ENCODE results near the gene PHC2. TPM values are rescaled to one million over a fixed set of nuclear protein-coding genes. Genes with fewer than 3 reads are reported as not detected.

Gene PHC2
- total and polyA plus RNA-seq, 4 donors, result 79.9 to 311 (median 121) TPM

DNA sequence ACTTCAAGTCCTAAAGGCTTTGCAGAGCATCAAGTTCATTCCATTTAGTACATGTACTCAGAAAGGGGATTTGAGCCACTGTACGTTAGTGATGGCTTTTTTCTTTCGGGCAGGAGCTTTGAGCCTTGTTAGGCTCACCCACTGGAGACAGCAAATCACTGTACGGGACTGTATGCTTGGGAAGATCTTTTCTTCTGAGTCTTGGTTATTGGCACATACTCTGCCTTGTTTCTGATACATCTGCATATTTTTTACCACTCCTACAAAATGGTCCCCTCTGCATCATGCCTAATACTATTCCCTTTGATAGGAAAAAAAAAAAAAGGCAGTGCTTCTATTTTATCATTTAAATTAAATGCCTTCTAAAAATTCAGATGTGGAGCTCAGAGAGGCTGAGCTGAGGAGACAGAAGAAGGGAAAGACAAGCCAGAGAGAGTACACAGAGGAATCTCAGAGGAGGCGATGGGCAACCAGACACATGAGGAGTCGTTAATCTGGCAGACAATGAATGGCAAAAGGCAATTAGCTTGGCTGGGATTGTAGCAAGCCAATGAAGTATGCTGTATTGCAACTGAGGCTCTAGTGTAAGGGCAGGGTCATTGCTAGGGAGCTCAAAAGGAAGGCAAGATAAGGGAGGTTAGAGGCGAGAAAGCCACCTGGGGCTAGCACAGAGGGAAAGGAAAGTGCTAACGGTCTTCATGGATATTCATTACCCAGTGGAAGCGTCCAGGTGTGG is 39.4 kb downstream of the PHC2 start:
- Histone ChIP-seq H3K9ac (ENCODE audit: insufficient read depth in 1 of 2, low read length in 2 of 2) (no peak overlapping the region), H3K27me3 (ENCODE audit: control insufficient read depth in 3 of 3, insufficient read depth in 3 of 3, low read length in 2 of 3) (no peaks in the 10 kb centered on the region), H3K9me3 (ENCODE audit: control insufficient read depth in 4 of 4, insufficient read depth in 3 of 4, low read length in 3 of 4) (peaks cover 0 to 2% (median 0%) of the 10 kb centered on the region in 4 donors), H3K27ac (ENCODE audit: low read depth in 1 of 2, low read length in 1 of 2) (no peak overlapping the region), H3K36me3 (ENCODE audit: control insufficient read depth in 4 of 4, insufficient read depth in 4 of 4, low read length in 4 of 4) (no peaks in the 10 kb centered on the region), H3K4me1 (ENCODE audit: control insufficient read depth in 5 of 5, insufficient read depth in 5 of 5, low read length in 5 of 5) (peaks cover 4 to 29% (median 7%) of the 10 kb centered on the region in 5 donors), H3K4me3 (no peak overlapping the region)
- 89 to 92% methylated on average over 8 of the region's 8 CpGs for WGBS, 2 donors
- no peak for ATAC-seq (ENCODE audit: insufficient read depth, low FRiP score)
- TF ChIP-seq, protein P1, sequence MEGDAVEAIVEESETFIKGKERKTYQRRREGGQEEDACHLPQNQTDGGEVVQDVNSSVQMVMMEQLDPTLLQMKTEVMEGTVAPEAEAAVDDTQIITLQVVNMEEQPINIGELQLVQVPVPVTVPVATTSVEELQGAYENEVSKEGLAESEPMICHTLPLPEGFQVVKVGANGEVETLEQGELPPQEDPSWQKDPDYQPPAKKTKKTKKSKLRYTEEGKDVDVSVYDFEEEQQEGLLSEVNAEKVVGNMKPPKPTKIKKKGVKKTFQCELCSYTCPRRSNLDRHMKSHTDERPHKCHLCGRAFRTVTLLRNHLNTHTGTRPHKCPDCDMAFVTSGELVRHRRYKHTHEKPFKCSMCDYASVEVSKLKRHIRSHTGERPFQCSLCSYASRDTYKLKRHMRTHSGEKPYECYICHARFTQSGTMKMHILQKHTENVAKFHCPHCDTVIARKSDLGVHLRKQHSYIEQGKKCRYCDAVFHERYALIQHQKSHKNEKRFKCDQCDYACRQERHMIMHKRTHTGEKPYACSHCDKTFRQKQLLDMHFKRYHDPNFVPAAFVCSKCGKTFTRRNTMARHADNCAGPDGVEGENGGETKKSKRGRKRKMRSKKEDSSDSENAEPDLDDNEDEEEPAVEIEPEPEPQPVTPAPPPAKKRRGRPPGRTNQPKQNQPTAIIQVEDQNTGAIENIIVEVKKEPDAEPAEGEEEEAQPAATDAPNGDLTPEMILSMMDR (IDR thresholded peaks at IDR 0.05; ENCODE audit: control extremely low read depth, extremely low read depth), result no peak
- no peak for DNase-seq

DNA sequence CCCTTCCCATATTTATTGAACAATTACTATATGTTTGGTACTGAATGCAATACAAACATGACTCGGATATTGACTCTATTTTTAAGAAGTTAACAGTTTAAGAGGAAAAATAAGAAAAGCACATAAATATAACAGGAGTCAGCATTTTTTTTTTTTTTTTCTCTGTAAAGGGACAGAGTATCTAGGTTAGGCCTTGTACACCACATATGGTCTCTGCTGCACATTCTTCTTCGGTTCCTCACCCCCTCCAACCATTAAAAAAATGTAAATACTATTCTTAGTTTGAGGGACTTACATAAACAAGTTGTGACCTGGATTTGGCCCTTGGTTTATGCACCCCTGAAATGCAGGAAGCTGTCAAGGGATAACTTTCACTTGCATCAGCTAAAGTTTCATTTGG is 40.4 kb downstream of the PHC2 start:
- peaks cover 4 to 30% (median 7%) of the 10 kb centered on the region in 5 donors for H3K4me1 ChIP-seq (ENCODE audit: control insufficient read depth in 5 of 5, insufficient read depth in 5 of 5, low read length in 5 of 5)
- ATAC-seq (ENCODE audit: insufficient read depth, low FRiP score), result no peak
- H3K36me3 ChIP-seq (ENCODE audit: control insufficient read depth in 4 of 4, insufficient read depth in 4 of 4, low read length in 4 of 4), result no peaks in the 10 kb centered on the region
- H3K9ac ChIP-seq (ENCODE audit: insufficient read depth in 1 of 2, low read length in 2 of 2), result no peak overlapping the region
- TF ChIP-seq, protein P1 (IDR thresholded peaks at IDR 0.05; ENCODE audit: control extremely low read depth, extremely low read depth), result no peak
- no peak overlapping the region for H3K4me3 ChIP-seq
- H3K27me3 ChIP-seq (ENCODE audit: control insufficient read depth in 3 of 3, insufficient read depth in 3 of 3, low read length in 2 of 3), result no peaks in the 10 kb centered on the region
- peaks cover 0 to 2% (median 0%) of the 10 kb centered on the region in 4 donors for H3K9me3 ChIP-seq (ENCODE audit: control insufficient read depth in 4 of 4, insufficient read depth in 3 of 4, low read length in 3 of 4)
- H3K27ac ChIP-seq (ENCODE audit: low read depth in 1 of 2, low read length in 1 of 2), result no peak overlapping the region
- no peak for DNase-seq
- WGBS, 2 donors, result 60% methylated on average over 2 of the region's 2 CpGs

GRCh38 chr1:33388805-33389771 is 41.8 kb downstream of the PHC2 start:
- Histone ChIP-seq H3K9me3 (ENCODE audit: control insufficient read depth in 4 of 4, insufficient read depth in 3 of 4, low read length in 3 of 4) (peaks cover 0 to 2% (median 0%) of the 10 kb centered on the region in 4 donors), H3K9ac (ENCODE audit: insufficient read depth in 1 of 2, low read length in 2 of 2) (no peak overlapping the region), H3K4me1 (ENCODE audit: control insufficient read depth in 5 of 5, insufficient read depth in 5 of 5, low read length in 5 of 5) (peaks cover 4 to 39% (median 7%) of the 10 kb centered on the region in 5 donors), H3K36me3 (ENCODE audit: control insufficient read depth in 4 of 4, insufficient read depth in 4 of 4, low read length in 4 of 4) (no peaks in the 10 kb centered on the region), H3K4me3 (no peak overlapping the region), H3K27ac (ENCODE audit: low read depth in 1 of 2, low read length in 1 of 2) (peak overlapping the region in 1 of 2 donors; percentile 36), H3K27me3 (ENCODE audit: control insufficient read depth in 3 of 3, insufficient read depth in 3 of 3, low read length in 2 of 3) (no peaks in the 10 kb centered on the region)
- ATAC-seq (ENCODE audit: insufficient read depth, low FRiP score), result no peak
- peak in 2 of 3 donors; percentile 39 to 63 for DNase-seq
- 78 to 89% methylated on average over 9 of the region's 9 CpGs for WGBS, 2 donors
- TF ChIP-seq, protein P1 (IDR thresholded peaks at IDR 0.05; ENCODE audit: control extremely low read depth, extremely low read depth), result no peak

Measured in lung (tissue), 12 donors.